ENCODE measurements around the gene PRDM12. TPM values are rescaled to one million over a fixed set of nuclear protein-coding genes. Genes with fewer than 3 reads are reported as not detected.

Gene PRDM12
- total and polyA plus RNA-seq, 2 donors (not counting 1 experiment from before 2014, with no cell fraction given), result not detected

GRCh38 chr9:130711469-130711868 lies 47.1 kb downstream of the PRDM12 start:
- no peak for DNase-seq (ENCODE audit: low read depth in 2 of 2)
- H3K27ac ChIP-seq (ENCODE audit: insufficient read depth, low read length), result no peak overlapping the region
- H3K79me2 ChIP-seq (ENCODE audit: control insufficient read depth, insufficient read depth, low read length), result peaks cover 34% of the 10 kb centered on the region
- no peaks in the 10 kb centered on the region for H4K20me1 ChIP-seq (ENCODE audit: control insufficient read depth, extremely low read depth, insufficient read depth, low read length)
- H3K4me1 ChIP-seq (ENCODE audit: control insufficient read depth, extremely low read depth, insufficient read depth, low read length), result no peaks in the 10 kb centered on the region
- no peak overlapping the region for H3K4me2 ChIP-seq (ENCODE audit: extremely low read depth, insufficient read depth, low read length)
- H3K36me3 ChIP-seq (ENCODE audit: control insufficient read depth, insufficient read depth, low read length), result no peaks in the 10 kb centered on the region
- H3K4me3 ChIP-seq (replicated peaks in 1 of 4; ENCODE audit: control extremely low read depth in 1 of 4, insufficient read depth in 1 of 4, low read depth in 3 of 4, low read length in 4 of 4), result no peak overlapping the region
- no peaks in the 10 kb centered on the region for H3K27me3 ChIP-seq (ENCODE audit: control insufficient read depth, insufficient read depth, low read length)
- TF ChIP-seq CTCF (conservative IDR thresholded peaks at IDR 0.05 in 1 of 2, IDR thresholded peaks at IDR 0.05 in 1 of 2; ENCODE audit: low read depth in 1 of 2, low read length in 2 of 2) (no peak), EZH2 (IDR thresholded peaks at IDR 0.05; ENCODE audit: low read length, missing control alignments) (no peak)
- H2AFZ ChIP-seq (ENCODE audit: low read length), result no peak overlapping the region
- no peak overlapping the region for H3K9ac ChIP-seq (ENCODE audit: insufficient read depth, low read length)
- no peaks in the 10 kb centered on the region for H3K9me3 ChIP-seq (ENCODE audit: control insufficient read depth, insufficient read depth, low read depth, low read length)

- H3K9ac ChIP-seq (ENCODE audit: insufficient read depth, low read length), result peak overlapping the region; percentile 97
- H3K9me3 ChIP-seq (ENCODE audit: control insufficient read depth, insufficient read depth, low read depth, low read length), result no peaks in the 10 kb centered on the region
- H4K20me1 ChIP-seq (ENCODE audit: control insufficient read depth, extremely low read depth, insufficient read depth, low read length), result no peaks in the 10 kb centered on the region
- no peak overlapping the region for H2AFZ ChIP-seq (ENCODE audit: low read length)
- H3K27ac ChIP-seq (ENCODE audit: insufficient read depth, low read length), result peak overlapping the region; percentile 94
- no peaks in the 10 kb centered on the region for H3K4me1 ChIP-seq (ENCODE audit: control insufficient read depth, extremely low read depth, insufficient read depth, low read length)
- peak; percentile 98 to 99 for DNase-seq (ENCODE audit: low read depth in 2 of 2)
- TF ChIP-seq EZH2 (IDR thresholded peaks at IDR 0.05; ENCODE audit: low read length, missing control alignments), result no peak
- no peak for TF ChIP-seq CTCF (conservative IDR thresholded peaks at IDR 0.05 in 1 of 2, IDR thresholded peaks at IDR 0.05 in 1 of 2; ENCODE audit: low read depth in 1 of 2, low read length in 2 of 2)
- H3K27me3 ChIP-seq (ENCODE audit: control insufficient read depth, insufficient read depth, low read length), result no peaks in the 10 kb centered on the region
- H3K4me2 ChIP-seq (ENCODE audit: extremely low read depth, insufficient read depth, low read length), result peak overlapping the region; percentile 92
- peak overlapping the region; percentile 83 to 95 (median 90) for H3K4me3 ChIP-seq (replicated peaks in 1 of 4; ENCODE audit: control extremely low read depth in 1 of 4, insufficient read depth in 1 of 4, low read depth in 3 of 4, low read length in 4 of 4)
- peaks cover 47% of the 10 kb centered on the region for H3K79me2 ChIP-seq (ENCODE audit: control insufficient read depth, insufficient read depth, low read length)
- no peaks in the 10 kb centered on the region for H3K36me3 ChIP-seq (ENCODE audit: control insufficient read depth, insufficient read depth, low read length)
Observed at GRCh38 chr9:130712564-130713285, 48.3 kb downstream of the PRDM12 start.

GRCh38 chr9:130713286-130713960 lies 49.0 kb downstream of the PRDM12 start:
- H3K4me1 ChIP-seq (ENCODE audit: control insufficient read depth, extremely low read depth, insufficient read depth, low read length), result no peaks in the 10 kb centered on the region
- no peaks in the 10 kb centered on the region for H3K9me3 ChIP-seq (ENCODE audit: control insufficient read depth, insufficient read depth, low read depth, low read length)
- H3K36me3 ChIP-seq (ENCODE audit: control insufficient read depth, insufficient read depth, low read length), result no peaks in the 10 kb centered on the region
- TF ChIP-seq EZH2 (IDR thresholded peaks at IDR 0.05; ENCODE audit: low read length, missing control alignments), result no peak
- TF ChIP-seq CTCF (conservative IDR thresholded peaks at IDR 0.05 in 1 of 2, IDR thresholded peaks at IDR 0.05 in 1 of 2; ENCODE audit: low read depth in 1 of 2, low read length in 2 of 2), result no peak
- H3K9ac ChIP-seq (ENCODE audit: insufficient read depth, low read length), result peak overlapping the region; percentile 97
- no peaks in the 10 kb centered on the region for H4K20me1 ChIP-seq (ENCODE audit: control insufficient read depth, extremely low read depth, insufficient read depth, low read length)
- H2AFZ ChIP-seq (ENCODE audit: low read length), result no peak overlapping the region
- DNase-seq (ENCODE audit: low read depth in 2 of 2), result peak; percentile 33 to 52
- peak overlapping the region; percentile 92 for H3K4me2 ChIP-seq (ENCODE audit: extremely low read depth, insufficient read depth, low read length)
- H3K79me2 ChIP-seq (ENCODE audit: control insufficient read depth, insufficient read depth, low read length), result peaks cover 54% of the 10 kb centered on the region
- H3K27me3 ChIP-seq (ENCODE audit: control insufficient read depth, insufficient read depth, low read length), result no peaks in the 10 kb centered on the region
- H3K27ac ChIP-seq (ENCODE audit: insufficient read depth, low read length), result peak overlapping the region; percentile 94
- peak overlapping the region; percentile 83 to 95 (median 90) for H3K4me3 ChIP-seq (replicated peaks in 1 of 4; ENCODE audit: control extremely low read depth in 1 of 4, insufficient read depth in 1 of 4, low read depth in 3 of 4, low read length in 4 of 4)
